Measurements from ENCODE around the gene KCTD7.

DNA sequence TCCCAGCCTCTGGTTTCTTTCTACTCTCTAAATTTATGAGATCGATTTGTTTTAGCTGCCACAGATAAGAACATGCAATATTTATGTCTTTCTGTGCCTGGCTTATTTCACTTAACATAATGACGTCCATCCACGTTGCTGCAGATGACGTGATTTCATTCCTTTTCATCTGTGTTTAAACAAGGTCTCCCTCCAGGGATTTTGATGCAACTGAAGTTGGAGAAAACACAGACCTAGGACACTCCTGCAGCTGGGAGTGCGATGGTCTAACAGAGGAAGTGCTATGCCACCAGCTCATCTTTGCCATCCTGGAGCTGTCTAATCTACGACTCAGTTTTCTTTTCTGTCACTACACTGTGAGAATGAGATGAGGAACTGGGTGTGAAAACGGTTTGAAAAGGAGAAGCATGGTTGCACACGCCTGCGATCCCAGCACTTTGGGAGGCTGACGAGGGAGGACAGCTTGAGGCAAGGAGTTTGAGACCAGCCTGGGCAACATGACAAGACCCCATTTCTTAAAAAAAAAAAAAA lies 1.5 kb upstream of the KCTD7 start:
- TF ChIP-seq EZH2phosphoT487 (IDR thresholded peaks at IDR 0.05; ENCODE audit: borderline replicate concordance, low read length): no peak
- TF ChIP-seq, protein P1, sequence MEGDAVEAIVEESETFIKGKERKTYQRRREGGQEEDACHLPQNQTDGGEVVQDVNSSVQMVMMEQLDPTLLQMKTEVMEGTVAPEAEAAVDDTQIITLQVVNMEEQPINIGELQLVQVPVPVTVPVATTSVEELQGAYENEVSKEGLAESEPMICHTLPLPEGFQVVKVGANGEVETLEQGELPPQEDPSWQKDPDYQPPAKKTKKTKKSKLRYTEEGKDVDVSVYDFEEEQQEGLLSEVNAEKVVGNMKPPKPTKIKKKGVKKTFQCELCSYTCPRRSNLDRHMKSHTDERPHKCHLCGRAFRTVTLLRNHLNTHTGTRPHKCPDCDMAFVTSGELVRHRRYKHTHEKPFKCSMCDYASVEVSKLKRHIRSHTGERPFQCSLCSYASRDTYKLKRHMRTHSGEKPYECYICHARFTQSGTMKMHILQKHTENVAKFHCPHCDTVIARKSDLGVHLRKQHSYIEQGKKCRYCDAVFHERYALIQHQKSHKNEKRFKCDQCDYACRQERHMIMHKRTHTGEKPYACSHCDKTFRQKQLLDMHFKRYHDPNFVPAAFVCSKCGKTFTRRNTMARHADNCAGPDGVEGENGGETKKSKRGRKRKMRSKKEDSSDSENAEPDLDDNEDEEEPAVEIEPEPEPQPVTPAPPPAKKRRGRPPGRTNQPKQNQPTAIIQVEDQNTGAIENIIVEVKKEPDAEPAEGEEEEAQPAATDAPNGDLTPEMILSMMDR (conservative IDR thresholded peaks at IDR 0.05; ENCODE audit: low read depth, low read length): no peak
